Measurements from ENCODE around the gene RAPGEF5. TPM values are rescaled to one million over a fixed set of nuclear protein-coding genes. Genes with fewer than 3 reads are reported as not detected.

RAPGEF5 gene, protein sequence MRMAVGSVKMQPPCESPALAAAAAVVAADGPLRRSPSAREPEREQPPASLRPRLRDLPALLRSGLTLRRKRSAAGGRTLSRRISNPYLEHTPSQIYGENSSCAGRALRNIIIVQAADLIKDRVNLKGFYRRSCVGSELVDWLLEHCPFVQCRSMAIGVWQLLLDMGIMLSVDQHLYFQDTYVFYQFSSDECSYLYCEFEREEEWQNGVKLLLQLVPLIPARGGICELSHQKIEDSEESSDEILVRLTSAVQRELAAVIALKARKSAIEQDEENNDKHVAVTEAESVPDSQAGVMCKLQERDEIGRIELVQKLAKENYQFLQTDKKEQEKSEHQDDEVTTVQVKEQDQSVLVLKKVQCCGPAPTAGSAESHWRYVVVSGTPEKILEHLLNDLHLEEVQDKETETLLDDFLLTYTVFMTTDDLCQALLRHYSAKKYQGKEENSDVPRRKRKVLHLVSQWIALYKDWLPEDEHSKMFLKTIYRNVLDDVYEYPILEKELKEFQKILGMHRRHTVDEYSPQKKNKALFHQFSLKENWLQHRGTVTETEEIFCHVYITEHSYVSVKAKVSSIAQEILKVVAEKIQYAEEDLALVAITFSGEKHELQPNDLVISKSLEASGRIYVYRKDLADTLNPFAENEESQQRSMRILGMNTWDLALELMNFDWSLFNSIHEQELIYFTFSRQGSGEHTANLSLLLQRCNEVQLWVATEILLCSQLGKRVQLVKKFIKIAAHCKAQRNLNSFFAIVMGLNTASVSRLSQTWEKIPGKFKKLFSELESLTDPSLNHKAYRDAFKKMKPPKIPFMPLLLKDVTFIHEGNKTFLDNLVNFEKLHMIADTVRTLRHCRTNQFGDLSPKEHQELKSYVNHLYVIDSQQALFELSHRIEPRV
- total RNA-seq (2014; rRNA removed; shearing (Covaris generic); ENCODE audit: low replicate concordance), result 0.30 and 1.2 TPM in 2 replicates

GRCh38 chr7:22356701-22357310 lies at the start of gene RAPGEF5:
RAPGEF5 (minus strand) TSS chr7:22357154; CDS start chr7:22357060, 94 bp downstream.
- H3K4me3 ChIP-seq, result peak within 1 kb of the TSS; percentile 29; the same call in 1 of the 2 replicates
- no peaks in the 10 kb centered on the region for H3K36me3 ChIP-seq
- H3K9me3 ChIP-seq, result no peaks in the 10 kb centered on the region
- H3K27me3 ChIP-seq, result no peaks in the 10 kb centered on the region
- DNase-seq, result peak; percentile 30

DNA sequence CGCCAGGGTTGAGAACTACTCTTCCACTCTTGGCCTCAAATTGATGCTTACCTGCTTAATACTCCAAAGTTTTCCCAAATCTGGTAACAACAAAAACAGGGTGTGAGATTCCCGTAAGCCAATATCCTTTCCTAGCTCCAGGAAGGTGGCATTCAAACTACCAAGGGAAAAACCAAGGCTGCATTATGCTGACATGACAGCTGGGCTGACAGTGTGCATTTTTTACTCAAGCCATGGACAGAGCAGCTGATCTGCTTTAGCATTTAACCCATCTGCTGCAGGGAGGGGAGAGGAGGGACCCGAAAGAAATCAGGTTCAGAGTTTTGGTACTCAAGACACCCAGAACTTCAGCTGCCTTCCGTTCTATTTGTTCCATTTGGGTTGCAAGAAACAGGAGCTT lies 49.8 kb upstream of the RAPGEF5 start:
- no peaks in the 10 kb centered on the region for H3K9me3 ChIP-seq
- no peak for DNase-seq
- no peaks in the 10 kb centered on the region for H3K36me3 ChIP-seq
- H3K27me3 ChIP-seq, result no peaks in the 10 kb centered on the region
- no peak overlapping the region for H3K4me3 ChIP-seq

- no peaks in the 10 kb centered on the region for H3K27me3 ChIP-seq
- no peaks in the 10 kb centered on the region for H3K9me3 ChIP-seq
- H3K4me3 ChIP-seq, result no peak overlapping the region
- no peaks in the 10 kb centered on the region for H3K36me3 ChIP-seq
- no peak for DNase-seq
These were observed 47.6 kb upstream of the RAPGEF5 start for GRCh38 chr7:22404421-22405023.

DNA sequence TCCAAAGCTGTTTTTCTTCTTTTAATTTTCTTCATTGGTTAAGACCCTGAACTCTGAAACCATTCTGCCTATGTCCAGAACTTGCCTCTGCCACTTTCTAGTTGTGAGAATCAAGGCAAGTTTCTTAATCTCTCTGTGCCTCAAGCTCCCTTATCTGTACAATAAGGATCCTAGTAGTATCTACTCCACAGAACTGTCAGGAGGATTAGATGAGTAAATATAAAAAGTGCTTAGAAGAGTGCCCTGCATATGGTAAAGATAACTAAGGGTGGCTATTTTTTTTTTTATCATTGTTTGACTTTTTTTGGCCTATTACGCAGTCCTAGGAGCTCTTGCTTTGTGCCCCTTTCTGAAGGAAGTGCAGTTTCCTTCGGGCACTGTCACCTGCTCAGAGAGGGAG lies 46.4 kb upstream of the RAPGEF5 start:
- Histone ChIP-seq H3K4me3 (no peak overlapping the region), H3K9me3 (no peaks in the 10 kb centered on the region), H3K27me3 (no peaks in the 10 kb centered on the region), H3K36me3 (no peaks in the 10 kb centered on the region)
- DNase-seq, result no peak

DNA sequence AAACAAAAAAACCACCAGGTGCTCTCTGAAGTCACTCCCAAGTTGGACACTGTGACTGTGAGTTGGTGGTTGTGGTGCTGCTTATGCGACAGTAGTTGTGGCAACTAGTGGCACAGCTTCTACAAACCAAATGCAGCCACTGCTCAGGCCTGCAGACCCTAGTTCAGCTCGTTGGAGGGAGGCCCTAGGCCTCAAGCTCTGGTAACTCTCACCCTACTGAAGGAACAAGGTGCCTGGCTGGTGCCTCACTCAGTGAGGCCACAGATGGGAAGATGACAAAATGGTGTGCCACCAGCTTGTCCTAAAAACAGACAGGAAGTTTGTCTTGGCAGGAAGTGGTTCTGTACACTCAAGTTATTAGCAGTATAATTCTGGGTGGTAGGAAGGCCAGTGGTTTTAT lies 45.3 kb upstream of the RAPGEF5 start:
- DNase-seq, result no peak
- H3K9me3 ChIP-seq, result no peaks in the 10 kb centered on the region
- no peaks in the 10 kb centered on the region for H3K27me3 ChIP-seq
- H3K36me3 ChIP-seq, result no peaks in the 10 kb centered on the region
- H3K4me3 ChIP-seq, result no peak overlapping the region

- H3K27me3 ChIP-seq, result no peaks in the 10 kb centered on the region
- DNase-seq, result no peak
- H3K9me3 ChIP-seq, result no peaks in the 10 kb centered on the region
- H3K36me3 ChIP-seq, result no peaks in the 10 kb centered on the region
- H3K4me3 ChIP-seq, result no peak overlapping the region
These were observed 44.1 kb upstream of the RAPGEF5 start for GRCh38 chr7:22400936-22401553.

GRCh38 chr7:22400150-22400814 lies 43.3 kb upstream of the RAPGEF5 start:
- no peaks in the 10 kb centered on the region for H3K9me3 ChIP-seq
- no peaks in the 10 kb centered on the region for H3K27me3 ChIP-seq
- H3K4me3 ChIP-seq, result no peak overlapping the region
- no peaks in the 10 kb centered on the region for H3K36me3 ChIP-seq
- no peak for DNase-seq

- H3K36me3 ChIP-seq, result no peaks in the 10 kb centered on the region
- no peaks in the 10 kb centered on the region for H3K27me3 ChIP-seq
- no peaks in the 10 kb centered on the region for H3K9me3 ChIP-seq
- no peak for DNase-seq
- no peak overlapping the region for H3K4me3 ChIP-seq
These were observed 42.6 kb upstream of the RAPGEF5 start for GRCh38 chr7:22399546-22399945.

- Histone ChIP-seq H3K36me3 (no peaks in the 10 kb centered on the region), H3K4me3 (no peak overlapping the region)
- DNase-seq, result no peak
These were observed 42.1 kb upstream of the RAPGEF5 start for GRCh38 chr7:22399091-22399490.

DNA sequence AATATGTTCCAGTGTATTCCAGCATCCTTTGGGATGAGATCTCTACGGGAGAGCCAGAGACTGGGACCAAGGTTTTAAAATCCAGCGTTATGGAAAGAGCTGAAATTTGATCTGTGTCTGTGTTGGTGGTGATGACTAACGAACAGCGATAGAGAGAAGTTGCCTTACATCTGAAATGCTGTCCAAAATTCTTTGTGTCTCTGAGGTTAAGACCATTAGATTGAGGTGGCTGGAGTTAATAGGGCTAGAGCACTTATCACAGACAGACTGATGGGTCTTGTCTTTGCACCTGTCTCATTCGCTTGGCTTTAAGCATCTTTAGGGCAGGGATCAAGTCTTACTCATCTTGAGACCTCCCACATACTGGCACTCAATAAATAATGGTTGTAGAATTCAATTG lies 41.0 kb upstream of the RAPGEF5 start:
- Histone ChIP-seq H3K9me3 (no peaks in the 10 kb centered on the region), H3K4me3 (no peak overlapping the region), H3K36me3 (no peaks in the 10 kb centered on the region), H3K27me3 (no peaks in the 10 kb centered on the region)
- no peak for DNase-seq

More at GRCh38 chr7:22399091-22399490, 42.1 kb upstream of the RAPGEF5 start:
- Histone ChIP-seq H3K9me3 (no peaks in the 10 kb centered on the region), H3K27me3 (no peaks in the 10 kb centered on the region)

DNA sequence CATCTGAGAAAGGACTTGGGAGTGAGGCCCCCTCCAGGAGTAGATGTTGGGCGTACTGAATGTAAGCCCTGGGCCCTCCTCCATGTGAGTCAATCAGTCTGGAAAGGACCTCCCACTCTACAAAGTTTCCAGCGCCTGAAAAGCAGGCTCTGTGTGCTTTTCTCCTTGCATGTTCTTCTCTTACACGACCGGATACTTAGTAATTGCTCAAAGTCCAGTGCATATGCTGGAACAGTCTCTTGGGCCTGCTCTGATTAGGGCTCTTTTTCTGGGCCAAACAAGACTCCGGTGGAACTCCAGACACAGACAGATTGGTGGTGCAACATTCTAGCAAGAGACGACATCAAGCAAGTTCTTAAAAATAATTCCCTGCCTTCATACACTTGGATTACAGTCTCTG lies 38.3 kb upstream of the RAPGEF5 start:
- no peak overlapping the region for H3K4me3 ChIP-seq
- no peaks in the 10 kb centered on the region for H3K9me3 ChIP-seq
- H3K27me3 ChIP-seq, result no peaks in the 10 kb centered on the region
- DNase-seq, result no peak
- H3K36me3 ChIP-seq, result no peaks in the 10 kb centered on the region

DNA sequence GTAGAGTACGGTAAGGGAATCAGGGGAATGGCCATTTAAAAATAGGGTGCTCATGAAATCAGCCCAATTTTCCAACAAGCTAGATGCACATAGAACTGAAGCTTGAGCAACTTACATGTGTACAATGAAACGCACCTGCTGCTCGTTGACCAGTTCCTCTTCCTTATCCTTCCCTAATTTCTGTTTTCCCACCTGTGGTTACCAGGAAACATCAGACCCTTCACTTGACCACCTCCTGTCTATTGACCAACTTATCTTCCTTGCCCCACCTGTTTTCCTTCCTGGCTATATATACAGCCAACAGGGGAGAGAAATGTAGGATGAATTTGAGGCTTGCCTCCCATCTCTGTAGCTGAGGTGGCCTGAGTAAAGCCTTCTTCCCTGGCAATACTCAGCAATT lies 37.8 kb upstream of the RAPGEF5 start:
- H3K9me3 ChIP-seq, result no peaks in the 10 kb centered on the region
- no peaks in the 10 kb centered on the region for H3K27me3 ChIP-seq
- H3K36me3 ChIP-seq, result no peaks in the 10 kb centered on the region
- DNase-seq, result no peak
- no peak overlapping the region for H3K4me3 ChIP-seq

GRCh38 chr7:22393913-22394729 lies 37.2 kb upstream of the RAPGEF5 start:
- no peaks in the 10 kb centered on the region for H3K27me3 ChIP-seq
- no peak overlapping the region for H3K4me3 ChIP-seq
- no peaks in the 10 kb centered on the region for H3K36me3 ChIP-seq
- no peak for DNase-seq
- no peaks in the 10 kb centered on the region for H3K9me3 ChIP-seq

DNA sequence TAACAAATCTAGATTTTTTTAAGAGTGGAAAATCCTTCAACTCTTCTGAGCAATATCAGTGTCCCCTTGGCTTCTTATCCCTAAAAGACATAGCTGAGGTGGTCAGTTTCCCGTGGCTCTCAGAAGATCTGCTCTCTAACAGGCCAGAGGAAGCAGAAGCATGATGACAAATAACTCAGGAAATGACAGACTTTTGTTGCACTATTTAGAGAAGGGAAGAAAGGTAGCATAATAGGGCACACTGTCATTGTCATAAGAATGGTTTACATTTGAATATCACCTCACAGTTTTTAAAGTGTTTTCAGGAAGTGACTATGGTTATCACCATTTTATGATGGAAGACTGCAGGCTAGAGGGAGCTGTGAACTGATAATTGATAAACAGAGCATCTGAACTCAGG lies 33.6 kb upstream of the RAPGEF5 start:
- no peaks in the 10 kb centered on the region for H3K27me3 ChIP-seq
- H3K36me3 ChIP-seq, result no peaks in the 10 kb centered on the region
- no peaks in the 10 kb centered on the region for H3K9me3 ChIP-seq
- no peak for DNase-seq
- H3K4me3 ChIP-seq, result no peak overlapping the region

DNA sequence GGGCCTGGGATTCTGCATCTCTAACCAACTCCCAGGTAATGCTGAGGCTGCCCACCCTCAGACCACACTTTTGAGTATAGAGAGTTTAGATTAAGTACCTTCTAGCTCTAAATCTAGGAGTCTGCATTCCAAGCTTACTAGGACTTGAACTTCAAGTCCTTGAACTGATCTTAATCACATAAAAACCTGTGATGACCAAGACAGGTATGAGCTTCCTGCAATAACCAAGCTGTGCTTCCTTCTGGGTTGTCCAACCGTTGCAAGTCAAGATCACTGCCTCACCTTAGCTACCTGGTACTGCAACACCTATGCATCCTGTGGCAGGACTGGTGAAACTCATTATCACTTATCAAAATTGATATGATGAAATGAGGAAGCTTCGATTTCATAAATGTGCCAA lies 32.9 kb upstream of the RAPGEF5 start:
- no peaks in the 10 kb centered on the region for H3K9me3 ChIP-seq
- no peak overlapping the region for H3K4me3 ChIP-seq
- H3K36me3 ChIP-seq, result no peaks in the 10 kb centered on the region
- DNase-seq, result no peak
- H3K27me3 ChIP-seq, result no peaks in the 10 kb centered on the region

Data from MG63 (cell line).